Measurements from ENCODE around the gene COMP. TPM values are rescaled to one million over a fixed set of nuclear protein-coding genes. Genes with fewer than 3 reads are reported as not detected.
A peak's percentile ranks its signal among the peaks of the same experiment; 100 is the strongest.
"Not testable (repeated sequence)": the region's sequence is repeated elsewhere in the genome, so short reads cannot be mapped to it uniquely, and the experiment has no call there.

COMP gene
- total RNA-seq, 2 donors from 2014 or later, result 0.09 to 2.0 TPM

DNA sequence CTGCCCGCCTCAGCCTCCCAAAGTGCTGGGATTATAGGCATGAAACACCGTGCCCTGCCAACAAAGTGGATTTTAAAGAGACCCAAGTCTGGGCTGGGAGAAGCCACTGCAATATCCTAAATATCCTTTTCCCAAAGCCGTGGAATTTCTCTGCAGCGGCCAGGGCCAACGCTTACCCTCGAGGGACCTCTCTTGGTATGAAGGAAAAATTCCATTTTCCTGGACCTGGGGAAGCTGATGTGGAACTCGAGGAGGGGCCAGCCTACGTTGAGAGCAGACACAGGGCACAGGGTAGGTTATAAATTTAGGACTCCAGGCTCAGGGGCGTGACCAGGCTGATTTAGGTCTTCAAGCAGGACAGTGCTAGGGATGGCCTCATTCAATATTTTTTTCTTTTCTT, 23.0 kb upstream of the COMP start:
- no peaks in the 10 kb centered on the region for H3K36me3 ChIP-seq
- no peak for DNase-seq (ENCODE audit: low spot score)
- TF ChIP-seq POLR2AphosphoS5 (IDR thresholded peaks at IDR 0.05) (no peak), POLR2A (IDR thresholded peaks at IDR 0.05) (no peak)
- TF ChIP-seq, protein P1, sequence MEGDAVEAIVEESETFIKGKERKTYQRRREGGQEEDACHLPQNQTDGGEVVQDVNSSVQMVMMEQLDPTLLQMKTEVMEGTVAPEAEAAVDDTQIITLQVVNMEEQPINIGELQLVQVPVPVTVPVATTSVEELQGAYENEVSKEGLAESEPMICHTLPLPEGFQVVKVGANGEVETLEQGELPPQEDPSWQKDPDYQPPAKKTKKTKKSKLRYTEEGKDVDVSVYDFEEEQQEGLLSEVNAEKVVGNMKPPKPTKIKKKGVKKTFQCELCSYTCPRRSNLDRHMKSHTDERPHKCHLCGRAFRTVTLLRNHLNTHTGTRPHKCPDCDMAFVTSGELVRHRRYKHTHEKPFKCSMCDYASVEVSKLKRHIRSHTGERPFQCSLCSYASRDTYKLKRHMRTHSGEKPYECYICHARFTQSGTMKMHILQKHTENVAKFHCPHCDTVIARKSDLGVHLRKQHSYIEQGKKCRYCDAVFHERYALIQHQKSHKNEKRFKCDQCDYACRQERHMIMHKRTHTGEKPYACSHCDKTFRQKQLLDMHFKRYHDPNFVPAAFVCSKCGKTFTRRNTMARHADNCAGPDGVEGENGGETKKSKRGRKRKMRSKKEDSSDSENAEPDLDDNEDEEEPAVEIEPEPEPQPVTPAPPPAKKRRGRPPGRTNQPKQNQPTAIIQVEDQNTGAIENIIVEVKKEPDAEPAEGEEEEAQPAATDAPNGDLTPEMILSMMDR (IDR thresholded peaks at IDR 0.05), result no peak
- H3K27me3 ChIP-seq (replicated peaks; ENCODE audit: insufficient read depth), result no peaks in the 10 kb centered on the region
- H3K9me3 ChIP-seq, result no peaks in the 10 kb centered on the region
- intact Hi-C loops (cut with DNase I), result no loop called here
- 58% methylated on average over 9 of the region's 9 CpGs for WGBS
- no peak overlapping the region for H3K27ac ChIP-seq
- no peak overlapping the region for H3K4me3 ChIP-seq
- no peaks in the 10 kb centered on the region for H3K4me1 ChIP-seq (replicated peaks)

DNA sequence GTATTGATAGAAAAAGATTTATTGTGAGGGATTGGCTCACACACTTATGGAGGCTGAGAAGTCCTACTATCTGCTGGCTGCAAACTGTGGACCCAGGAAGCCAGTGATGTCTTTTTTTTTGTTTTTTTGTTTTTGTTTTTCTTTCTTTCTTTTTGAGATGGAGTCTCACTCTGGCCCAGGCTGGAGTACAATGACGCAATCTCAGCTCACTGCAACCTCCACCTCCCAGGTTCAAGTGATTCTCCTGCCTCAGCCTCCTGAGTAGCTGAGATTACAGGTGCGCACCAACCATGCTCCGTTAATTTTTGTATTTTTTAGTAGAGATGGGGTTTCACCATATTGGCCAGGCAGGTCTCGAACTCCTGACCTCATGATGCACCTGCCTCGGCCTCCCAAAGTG, 20.5 kb upstream of the COMP start:
- intact Hi-C loops (cut with DNase I); H3K4me3 ChIP-seq; H3K27ac ChIP-seq; H3K4me1 ChIP-seq (replicated peaks); H3K9me3 ChIP-seq; H3K27me3 ChIP-seq (replicated peaks; ENCODE audit: insufficient read depth); H3K36me3 ChIP-seq; DNase-seq (ENCODE audit: low spot score): not testable (repeated sequence)
- WGBS, result 94% methylated on average over 5 of the region's 5 CpGs

DNA sequence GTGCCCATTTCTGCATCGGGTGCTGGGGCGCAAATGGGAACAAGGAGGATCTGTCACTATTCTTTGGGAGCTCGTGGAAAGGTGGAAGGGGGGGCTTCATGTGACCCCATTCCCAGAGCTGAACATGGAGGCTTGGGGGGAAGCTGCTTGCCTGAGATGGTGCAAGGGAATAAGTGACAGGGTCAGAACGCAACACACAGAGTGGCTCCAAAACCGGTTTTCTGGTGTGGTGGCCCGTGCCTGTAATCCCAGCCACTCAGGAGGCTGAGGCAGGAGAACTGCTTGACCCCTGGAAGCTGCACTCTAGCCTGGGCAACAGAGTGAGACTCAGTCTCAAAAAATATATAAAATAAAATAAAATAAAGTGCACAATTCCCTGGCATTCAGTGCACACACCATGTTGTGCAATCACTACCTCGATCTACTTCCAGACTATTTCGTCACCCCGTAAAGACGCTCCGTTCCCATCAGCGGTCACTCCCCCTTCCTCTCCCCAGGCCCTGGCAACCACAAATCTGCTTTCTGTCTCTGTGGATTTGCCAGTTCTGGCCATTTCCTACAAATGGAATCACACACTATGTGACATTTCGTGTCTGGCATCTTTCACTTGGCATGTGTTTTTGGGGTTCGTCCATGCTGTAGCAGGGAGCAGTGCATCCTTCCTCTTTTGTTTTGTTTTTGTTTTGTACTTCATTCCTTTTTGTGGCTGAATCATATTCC, 18.2 kb upstream of the COMP start:
- intact Hi-C loops (cut with DNase I), result no loop called here
- no peaks in the 10 kb centered on the region for H3K4me1 ChIP-seq (replicated peaks)
- H3K27ac ChIP-seq, result peak overlapping the region in 1 of 2 donors; percentile 32
- TF ChIP-seq, protein P1 (IDR thresholded peaks at IDR 0.05), result no peak
- TF ChIP-seq POLR2A (IDR thresholded peaks at IDR 0.05), result no peak
- TF ChIP-seq POLR2AphosphoS5 (IDR thresholded peaks at IDR 0.05), result peak; percentile 88
- peak; percentile 75 for DNase-seq (ENCODE audit: low spot score)
- 31% methylated on average over 14 of the region's 14 CpGs for WGBS
- H3K9me3 ChIP-seq, result no peaks in the 10 kb centered on the region
- no peak overlapping the region for H3K4me3 ChIP-seq
- H3K36me3 ChIP-seq, result no peaks in the 10 kb centered on the region
- no peaks in the 10 kb centered on the region for H3K27me3 ChIP-seq (replicated peaks; ENCODE audit: insufficient read depth)

DNA sequence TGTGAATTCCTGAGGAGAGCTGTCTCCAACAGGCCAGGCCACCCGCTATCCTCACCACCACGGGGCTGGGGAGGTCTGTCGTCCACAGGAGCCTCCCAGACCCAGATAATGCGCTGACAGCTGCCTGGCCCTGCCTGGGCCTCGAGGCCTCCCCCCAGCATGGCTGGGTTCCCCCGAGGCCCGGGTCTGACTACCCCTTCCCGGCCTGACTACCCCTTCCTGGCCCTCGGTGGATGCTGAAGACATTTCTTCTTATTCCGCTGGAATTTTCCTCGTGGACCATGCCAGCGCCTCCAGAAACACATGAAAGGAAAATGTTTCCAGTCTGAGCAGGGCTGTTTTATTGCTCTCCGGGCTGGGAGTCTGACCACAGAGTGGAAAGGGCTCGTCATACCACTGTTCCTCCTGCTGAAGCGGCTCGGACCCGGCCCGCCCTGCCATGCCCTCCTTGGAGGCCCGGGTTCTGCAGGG, 16.8 kb upstream of the COMP start:
- no peak for DNase-seq (ENCODE audit: low spot score)
- 56% methylated on average over 19 of the region's 19 CpGs for WGBS
- no peak overlapping the region for H3K4me3 ChIP-seq
- no peaks in the 10 kb centered on the region for H3K36me3 ChIP-seq
- H3K27ac ChIP-seq, result no peak overlapping the region
- H3K9me3 ChIP-seq, result no peaks in the 10 kb centered on the region
- intact Hi-C loops (cut with DNase I), result no loop called here
- no peaks in the 10 kb centered on the region for H3K4me1 ChIP-seq (replicated peaks)
- TF ChIP-seq POLR2A (IDR thresholded peaks at IDR 0.05) (no peak), POLR2AphosphoS5 (IDR thresholded peaks at IDR 0.05) (no peak)
- TF ChIP-seq, protein P1 (IDR thresholded peaks at IDR 0.05), result no peak
- H3K27me3 ChIP-seq (replicated peaks; ENCODE audit: insufficient read depth), result no peaks in the 10 kb centered on the region

DNA sequence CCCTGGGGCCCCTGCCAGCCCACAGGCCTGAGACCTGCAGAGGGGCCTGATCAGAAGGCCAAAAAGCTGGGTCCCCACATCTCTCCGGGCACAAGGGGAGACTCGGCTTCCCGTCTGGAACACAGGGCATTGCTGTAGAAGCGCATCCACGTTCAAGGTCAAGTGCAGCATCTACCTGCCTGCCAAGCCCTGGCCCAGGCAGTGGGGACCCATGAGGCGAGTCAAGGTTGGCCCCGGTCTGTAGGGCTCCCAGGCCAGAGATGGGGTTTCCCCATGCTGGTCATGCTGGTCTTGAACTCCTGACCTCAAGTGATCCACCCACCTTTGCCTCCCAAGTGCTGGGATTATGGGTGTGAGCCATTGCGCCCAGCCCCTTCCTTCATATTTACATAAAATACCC, 13.5 kb upstream of the COMP start:
- no peak for DNase-seq (ENCODE audit: low spot score)
- TF ChIP-seq, protein P1 (IDR thresholded peaks at IDR 0.05), result no peak
- no peaks in the 10 kb centered on the region for H3K4me1 ChIP-seq (replicated peaks)
- H3K9me3 ChIP-seq, result no peaks in the 10 kb centered on the region
- intact Hi-C loops (cut with DNase I), result no loop called here
- 97% methylated on average over 8 of the region's 8 CpGs for WGBS
- H3K4me3 ChIP-seq, result no peak overlapping the region
- no peaks in the 10 kb centered on the region for H3K36me3 ChIP-seq
- no peaks in the 10 kb centered on the region for H3K27me3 ChIP-seq (replicated peaks; ENCODE audit: insufficient read depth)
- no peak overlapping the region for H3K27ac ChIP-seq
